Esophagus muscularis mucosa (tissue), 3 donors: ENCODE measurements around the gene ABHD16B.

Source experiments
- POLR2A ChIP-seq: fragments of 450-650 bp; IDR thresholded peaks from one replicate; pipeline ENCODE4 v1.6.1; 2017; ENCODE audit warnings: antibody characterized with exemption, moderate library complexity, mild to moderate bottlenecking, low read depth
- TF ChIP-seq, protein P1 (sequence below), 3 experiments: fragments of 200-600 bp in 2 of 3; fragments of 450-650 bp in 1 of 3; sonication (generic) in 2 of 3; IDR thresholded peaks; one replicate each; pipeline ENCODE4 v1.5.1; 2017 to 2019; ENCODE audit warnings: antibody characterized with exemption in 3 of 3, mild to moderate bottlenecking in 2 of 3, moderate library complexity in 1 of 3

DNA sequence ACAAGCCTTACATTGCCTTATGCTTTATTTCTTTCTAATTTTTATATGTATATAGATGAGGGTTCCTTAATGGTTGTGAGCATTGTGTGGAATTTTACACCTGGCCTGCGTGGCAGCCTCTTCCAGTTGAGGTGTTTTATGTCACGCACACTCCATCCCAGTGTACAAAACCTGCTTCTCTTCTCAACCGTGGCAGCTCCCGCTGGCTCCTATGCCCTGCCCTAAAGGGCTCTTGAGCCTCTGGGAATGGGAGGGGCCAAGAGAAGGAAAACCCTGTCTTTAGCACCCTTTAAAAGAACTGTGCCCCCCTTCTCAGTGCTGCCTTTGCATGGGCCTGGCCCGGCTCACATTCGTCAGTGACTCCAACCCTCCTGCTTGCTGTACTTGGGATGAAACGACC, 29.3 kb downstream of the ABHD16B start:
- TF ChIP-seq, protein P1, sequence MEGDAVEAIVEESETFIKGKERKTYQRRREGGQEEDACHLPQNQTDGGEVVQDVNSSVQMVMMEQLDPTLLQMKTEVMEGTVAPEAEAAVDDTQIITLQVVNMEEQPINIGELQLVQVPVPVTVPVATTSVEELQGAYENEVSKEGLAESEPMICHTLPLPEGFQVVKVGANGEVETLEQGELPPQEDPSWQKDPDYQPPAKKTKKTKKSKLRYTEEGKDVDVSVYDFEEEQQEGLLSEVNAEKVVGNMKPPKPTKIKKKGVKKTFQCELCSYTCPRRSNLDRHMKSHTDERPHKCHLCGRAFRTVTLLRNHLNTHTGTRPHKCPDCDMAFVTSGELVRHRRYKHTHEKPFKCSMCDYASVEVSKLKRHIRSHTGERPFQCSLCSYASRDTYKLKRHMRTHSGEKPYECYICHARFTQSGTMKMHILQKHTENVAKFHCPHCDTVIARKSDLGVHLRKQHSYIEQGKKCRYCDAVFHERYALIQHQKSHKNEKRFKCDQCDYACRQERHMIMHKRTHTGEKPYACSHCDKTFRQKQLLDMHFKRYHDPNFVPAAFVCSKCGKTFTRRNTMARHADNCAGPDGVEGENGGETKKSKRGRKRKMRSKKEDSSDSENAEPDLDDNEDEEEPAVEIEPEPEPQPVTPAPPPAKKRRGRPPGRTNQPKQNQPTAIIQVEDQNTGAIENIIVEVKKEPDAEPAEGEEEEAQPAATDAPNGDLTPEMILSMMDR (IDR thresholded peaks at IDR 0.05) = no peak
- TF ChIP-seq POLR2A = no peak
